ENCODE results near the gene NLRC5.

DNA sequence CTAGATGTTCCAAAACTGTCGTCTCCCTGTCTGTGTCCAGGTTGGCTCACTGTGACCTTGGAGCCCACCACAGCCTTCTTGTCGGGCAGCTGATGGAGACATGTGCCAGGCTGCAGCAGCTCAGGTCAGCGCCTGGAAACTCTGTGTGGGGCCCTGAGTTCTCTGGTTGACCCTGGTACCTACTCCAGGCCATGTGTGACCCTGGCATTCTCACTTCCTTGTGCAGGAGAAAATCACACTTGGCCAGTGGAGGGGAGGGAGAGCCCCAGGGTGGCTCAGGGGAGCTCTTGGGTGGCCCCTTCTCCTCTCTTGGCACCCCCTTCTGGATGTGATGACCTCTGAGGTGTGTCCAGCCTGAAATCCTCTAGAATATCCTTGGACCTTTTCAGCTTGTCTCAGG is 78.0 kb downstream of the NLRC5 start:
- TF ChIP-seq CTCF (conservative IDR thresholded peaks at IDR 0.05) (no peak), EZH2 (IDR thresholded peaks at IDR 0.05; ENCODE audit: low read depth) (no peak)

All from PC-9 (cell line).